GM10847 (cell line): ENCODE results near the gene COA8.

ENCODE experiments used
- POLR2A ChIP-seq: IDR thresholded peaks from 2 replicates; pipeline ENCODE4 v1.6.1; 2011; ENCODE audit not compliant: insufficient read length; ENCODE audit errors: extremely low read depth

The COA8 gene

GRCh38 chr14:103532216-103533136 lies 30.3 kb upstream of the COA8 start:
- no peak for TF ChIP-seq POLR2A

GRCh38 chr14:103533137-103533998 lies 29.4 kb upstream of the COA8 start:
- TF ChIP-seq POLR2A = no peak

- TF ChIP-seq POLR2A = no peak
Measured at GRCh38 chr14:103533999-103534575, 28.7 kb upstream of the COA8 start.

GRCh38 chr14:103534576-103535061 lies 28.1 kb upstream of the COA8 start:
- TF ChIP-seq POLR2A = no peak

- TF ChIP-seq POLR2A = no peak
Measured at GRCh38 chr14:103535081-103535890, 27.5 kb upstream of the COA8 start.

- TF ChIP-seq POLR2A = peak; percentile 6
Measured at GRCh38 chr14:103535891-103536565, 26.7 kb upstream of the COA8 start.

GRCh38 chr14:103536693-103537092 lies 26.1 kb upstream of the COA8 start:
- TF ChIP-seq POLR2A = no peak

GRCh38 chr14:103537175-103537990 lies 25.4 kb upstream of the COA8 start:
- no peak for TF ChIP-seq POLR2A

- TF ChIP-seq POLR2A = no peak
Measured at GRCh38 chr14:103538291-103539055, 24.3 kb upstream of the COA8 start.

- TF ChIP-seq POLR2A = no peak
Measured at GRCh38 chr14:103539056-103539825, 23.5 kb upstream of the COA8 start.

GRCh38 chr14:103540821-103541708 lies 21.7 kb upstream of the COA8 start:
- no peak for TF ChIP-seq POLR2A
